HG02840 (cell line): ENCODE measurements around the gene IRAK4.
"Not testable (repeated sequence)": the region's sequence is repeated elsewhere in the genome, so short reads cannot be mapped to it uniquely, and the experiment has no call there.

Experiments used
- ATAC-seq: cut with Tn5 transposase; IDR thresholded peaks from one replicate; pipeline ENCODE4 v1.9.1; 2021; ENCODE audit warnings: mild to moderate bottlenecking, moderate library complexity, moderate number of reproducible peaks; ENCODE audit not compliant: unreplicated experiment, low FRiP score

Gene IRAK4

DNA sequence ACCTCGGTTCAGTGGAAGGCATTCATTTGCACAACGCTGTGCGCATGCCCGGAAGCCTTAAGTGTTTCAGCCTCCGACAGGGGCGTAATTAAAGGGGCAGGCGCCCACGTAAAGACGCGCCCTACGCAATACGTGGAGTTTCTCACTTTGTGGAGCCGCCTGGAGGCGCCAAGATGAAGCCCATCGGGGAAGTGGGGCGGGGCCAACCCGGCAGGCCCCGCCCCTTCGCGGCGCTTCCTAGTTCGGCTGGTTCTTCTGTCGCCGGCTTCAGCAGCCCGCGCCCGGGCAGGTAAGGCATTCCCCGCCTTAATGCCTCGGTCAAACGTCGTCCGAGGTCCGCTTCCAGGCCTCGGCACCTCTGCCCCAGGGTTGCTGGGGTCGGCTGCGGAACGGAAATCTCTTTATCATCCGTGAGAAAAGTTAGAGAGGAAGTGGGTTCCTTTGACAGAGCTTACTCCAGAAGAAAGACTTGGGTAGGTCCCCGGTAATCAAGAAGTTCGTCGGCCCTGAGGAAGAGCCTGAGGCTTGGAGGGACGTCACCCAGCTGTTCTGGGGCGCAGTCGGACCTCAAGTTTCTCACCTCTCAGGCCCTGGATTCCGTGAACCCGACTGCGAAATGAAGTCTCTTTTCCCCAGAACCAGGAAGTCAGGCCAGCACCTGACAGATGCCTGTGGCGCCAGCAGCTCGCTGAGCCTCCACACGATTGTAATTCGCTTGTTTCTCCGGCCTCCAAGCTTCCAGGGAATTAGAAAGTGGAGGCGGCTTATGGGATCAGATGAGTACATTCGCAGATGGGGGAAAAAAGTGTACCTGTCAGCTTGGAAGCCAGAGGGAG is at the start of gene IRAK4, which contains the start of gene PUS7L:
TSS of gene IRAK4 (plus strand) at position 224 of the 836 bp plus-strand sequence. CDS start 9,161 bp downstream, outside the sequence.
TSS of gene PUS7L (minus strand) at position 63 of the 836 bp plus-strand sequence. CDS start 3,545 bp downstream, outside the sequence.
- ATAC-seq, result peak; percentile 98

DNA sequence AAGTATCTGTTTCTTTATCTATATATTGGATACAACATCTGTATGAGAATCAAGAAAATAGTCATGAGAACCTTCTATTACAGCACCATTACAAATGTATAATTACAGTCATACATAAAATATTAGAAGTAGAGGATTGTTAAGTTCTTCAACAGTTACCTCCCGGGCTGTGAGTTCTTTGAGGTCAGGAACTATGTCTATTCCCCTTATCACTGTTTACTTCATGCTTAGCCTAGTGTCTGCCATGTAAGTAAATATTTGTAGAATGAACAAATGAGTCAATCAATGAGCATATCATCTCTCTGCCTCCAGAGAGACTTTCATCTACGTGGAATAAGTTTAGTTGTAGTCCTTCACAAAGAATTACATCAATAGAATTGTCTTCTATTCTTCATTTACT is 47.4 kb upstream of the IRAK4 start:
- ATAC-seq, result no peak

DNA sequence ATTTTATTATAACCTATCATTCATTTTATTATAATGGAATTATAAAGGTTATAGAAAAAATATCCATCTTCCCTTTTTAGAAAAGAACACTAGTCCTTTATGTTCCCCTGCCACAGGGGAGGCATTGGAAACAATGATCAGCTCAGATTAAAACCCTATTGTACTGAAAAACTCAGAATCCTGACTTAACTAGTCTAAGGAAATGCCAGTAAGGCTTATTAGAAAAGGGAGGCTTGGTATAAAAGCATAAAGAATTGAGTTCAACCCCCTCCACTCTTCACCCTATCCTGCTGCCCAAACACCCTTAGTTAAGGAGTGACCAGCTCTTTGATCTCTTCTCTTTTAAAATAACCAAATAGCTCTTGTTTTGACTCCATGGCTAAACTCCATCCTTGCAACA is 36.1 kb upstream of the IRAK4 start:
- no peak for ATAC-seq

DNA sequence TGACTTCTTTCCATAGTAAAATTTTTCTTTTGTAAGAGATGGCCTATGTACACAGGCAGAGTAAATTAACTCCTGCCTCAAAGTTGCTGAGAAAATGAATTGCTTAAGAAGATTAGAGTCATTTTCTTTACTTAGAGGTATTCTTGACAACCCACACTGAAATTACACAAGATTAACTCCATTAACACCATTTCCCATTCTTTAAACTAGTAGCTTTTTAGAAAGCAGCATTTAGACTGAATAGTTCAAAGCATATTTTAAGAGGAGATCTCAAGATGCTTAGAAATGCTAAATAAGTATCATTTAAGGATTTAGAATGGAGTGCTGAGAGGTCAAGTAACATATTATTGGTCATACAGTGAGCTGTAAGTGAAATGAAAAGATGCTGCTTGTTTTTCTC is 35.6 kb upstream of the IRAK4 start:
- no peak for ATAC-seq

DNA sequence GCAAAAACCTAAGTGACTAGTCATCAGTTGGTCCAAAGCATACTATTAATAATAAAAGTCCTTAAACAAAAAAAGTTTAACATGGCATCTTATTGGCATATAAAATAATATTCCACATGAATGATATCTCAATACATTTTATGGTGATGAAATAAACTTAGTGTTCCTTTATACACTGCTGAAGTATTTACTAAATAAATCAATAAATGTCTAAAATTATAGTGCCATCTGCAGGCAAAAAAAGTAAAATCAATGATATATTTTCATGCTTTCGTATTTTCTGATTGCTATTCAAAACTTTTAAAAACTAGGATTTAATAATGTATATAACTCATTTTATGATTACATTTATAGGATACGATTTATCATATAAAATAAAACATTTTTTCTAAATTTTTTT is 30.6 kb upstream of the IRAK4 start:
- no peak for ATAC-seq

DNA sequence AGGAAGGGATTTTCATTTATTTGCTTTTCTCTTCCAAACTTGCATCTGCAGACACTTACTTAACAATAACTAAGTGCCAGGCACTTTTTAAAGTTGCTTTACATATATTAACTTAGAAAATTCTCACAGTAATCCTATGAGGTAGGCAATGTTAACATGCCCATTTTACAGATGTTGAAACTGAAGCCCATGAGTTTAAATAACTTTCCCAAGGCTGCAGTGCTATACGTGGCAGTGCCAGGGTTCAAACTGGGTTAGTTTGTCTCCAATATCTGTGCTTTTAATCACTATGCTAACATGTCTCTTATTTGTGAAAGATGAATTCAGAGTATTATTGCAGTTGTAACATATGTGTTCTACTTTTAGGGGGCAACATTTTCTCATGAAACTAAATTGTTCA is 30.1 kb upstream of the IRAK4 start:
- no peak for ATAC-seq

DNA sequence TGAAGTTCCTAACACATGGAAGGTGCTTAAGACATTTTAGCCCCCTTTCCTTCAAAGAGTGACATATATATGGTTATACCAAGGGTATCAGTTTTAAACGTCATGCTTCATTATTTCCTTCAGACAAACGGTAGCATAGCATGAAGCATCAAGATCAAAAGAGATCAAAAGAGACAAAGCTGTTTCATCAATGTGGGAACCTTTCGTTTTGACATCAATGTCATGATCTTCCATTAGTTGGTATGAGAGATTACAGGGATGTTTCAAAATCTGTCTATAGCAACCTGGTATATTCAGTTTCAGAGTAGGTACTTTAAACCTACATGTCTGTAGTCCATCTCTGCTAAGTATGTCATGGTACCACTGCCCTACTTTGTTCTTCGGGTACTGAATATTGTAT is 28.5 kb upstream of the IRAK4 start:
- ATAC-seq, result no peak

DNA sequence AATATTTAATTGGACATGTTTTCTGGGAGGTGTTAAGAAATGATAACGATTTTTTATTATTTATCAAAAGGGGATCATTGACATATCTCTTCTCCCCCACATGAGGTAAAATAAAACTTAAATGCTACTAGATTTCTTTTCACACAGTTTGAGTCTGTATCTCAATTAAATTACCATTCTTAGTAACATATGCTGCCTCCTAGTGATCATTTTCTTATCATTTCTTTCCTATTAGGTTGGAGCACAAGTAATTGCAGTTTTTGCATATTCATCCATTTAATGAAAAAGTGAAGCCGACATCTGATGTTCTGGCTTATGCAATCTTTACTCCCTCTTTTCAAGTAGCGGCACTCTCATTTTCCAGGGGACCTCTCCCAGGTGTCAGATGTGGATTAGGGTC is 25.1 kb upstream of the IRAK4 start:
- ATAC-seq, result no peak

DNA sequence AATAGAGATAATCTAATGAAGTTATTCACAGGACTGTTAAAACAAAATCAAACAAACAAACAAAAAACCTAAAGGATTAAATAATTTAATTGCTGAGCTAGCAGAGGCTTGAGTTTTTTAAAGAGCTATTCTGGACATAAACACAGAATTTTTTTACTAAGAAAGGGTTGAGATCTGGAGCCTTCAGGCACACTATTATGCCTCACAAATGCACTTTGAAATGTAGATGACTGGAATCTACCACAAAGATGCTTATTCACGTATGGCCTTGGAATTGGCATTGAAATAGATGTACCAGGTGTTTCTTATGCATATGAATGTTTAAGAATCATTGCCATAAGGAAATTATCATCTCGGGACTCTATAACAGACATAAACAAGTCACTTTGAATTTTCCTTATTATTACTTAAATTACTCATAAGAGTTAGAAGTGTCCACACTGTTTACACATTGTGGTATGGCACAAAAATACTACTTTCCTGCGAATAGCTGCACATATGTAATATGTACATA is 21.8 kb upstream of the IRAK4 start:
- no peak for ATAC-seq

DNA sequence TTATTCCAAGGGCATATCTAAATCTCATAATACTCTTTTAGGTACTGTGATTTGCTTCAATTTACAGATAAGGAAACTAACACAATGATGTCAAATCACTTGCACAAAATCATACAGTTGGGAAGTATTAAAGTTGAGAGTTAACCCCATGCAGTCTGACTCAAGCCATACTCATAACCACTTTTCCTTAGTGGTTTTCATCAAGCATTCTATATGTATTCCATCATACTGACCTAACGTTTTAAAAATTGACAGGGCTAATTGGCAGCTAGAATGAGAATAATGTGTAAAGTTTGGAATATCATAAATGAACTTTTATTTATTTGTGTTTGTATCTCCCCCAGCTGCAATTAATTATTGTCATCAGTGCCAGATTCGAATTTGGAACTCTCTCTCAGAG is 21.1 kb upstream of the IRAK4 start:
- no peak for ATAC-seq

DNA sequence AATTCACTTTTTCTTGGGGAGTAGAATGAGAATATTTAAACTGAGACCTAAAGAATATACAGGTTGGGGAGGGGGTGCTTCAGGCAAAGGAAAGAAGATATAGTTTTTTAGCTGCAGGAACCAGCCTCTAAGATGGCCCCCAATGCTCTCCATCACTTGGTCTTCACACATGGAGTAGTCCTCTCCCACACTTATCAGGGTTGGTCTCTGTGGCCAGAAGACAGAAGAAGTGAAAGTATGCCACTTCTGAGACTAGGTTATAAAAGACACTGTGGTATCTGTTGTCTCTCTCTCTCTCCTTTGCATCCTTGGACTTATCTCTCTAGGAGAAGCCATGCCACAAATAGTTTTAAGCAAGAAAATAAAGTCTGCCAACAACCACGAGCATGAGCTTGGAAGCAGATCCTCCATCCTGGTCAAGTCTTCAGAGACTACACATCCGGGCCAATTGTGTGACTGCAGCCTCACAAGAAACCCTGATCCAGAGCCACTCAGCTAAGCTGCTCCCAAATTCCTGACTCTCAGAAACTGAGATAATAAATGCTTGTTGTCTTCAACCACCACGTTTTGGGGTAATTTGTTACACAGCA is 18.1 kb upstream of the IRAK4 start:
- no peak for ATAC-seq

DNA sequence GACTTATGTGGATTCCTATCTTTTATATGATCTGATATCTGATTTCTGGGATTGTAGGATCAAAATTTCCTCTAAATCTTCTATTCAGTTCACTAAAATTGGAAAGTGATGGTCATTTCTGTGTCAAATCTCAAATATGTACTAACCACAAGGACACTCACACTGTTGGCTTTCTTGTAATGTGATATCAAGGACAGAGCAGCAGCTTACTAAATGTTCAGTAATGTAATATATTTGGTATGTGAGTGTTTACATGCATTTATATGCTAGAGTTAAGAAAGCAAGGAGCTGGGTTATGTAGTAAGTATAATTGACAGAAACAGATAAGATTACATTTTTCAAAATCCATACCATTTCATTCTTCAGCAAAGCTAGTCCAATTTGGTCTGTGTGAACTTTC is 16.6 kb upstream of the IRAK4 start:
- ATAC-seq, result no peak

DNA sequence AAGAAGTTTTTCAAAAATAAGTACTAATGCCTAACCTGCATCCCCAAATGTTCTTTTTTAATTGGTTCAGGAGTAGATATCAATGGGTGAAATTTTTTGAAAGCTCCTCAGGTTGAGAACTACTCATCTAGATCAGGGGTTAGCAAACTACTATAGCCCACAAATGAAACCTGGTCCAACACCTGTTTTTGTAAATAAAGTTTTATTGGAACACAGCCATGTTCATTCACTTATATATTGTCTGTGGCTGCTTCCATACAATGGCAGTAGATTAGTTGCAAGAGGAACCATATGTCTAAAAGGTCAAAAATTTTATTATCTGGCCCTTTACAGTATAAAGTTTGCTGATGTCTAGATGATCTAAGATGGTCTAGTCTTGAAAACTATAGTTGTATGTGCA is 13.9 kb upstream of the IRAK4 start:
- no peak for ATAC-seq

DNA sequence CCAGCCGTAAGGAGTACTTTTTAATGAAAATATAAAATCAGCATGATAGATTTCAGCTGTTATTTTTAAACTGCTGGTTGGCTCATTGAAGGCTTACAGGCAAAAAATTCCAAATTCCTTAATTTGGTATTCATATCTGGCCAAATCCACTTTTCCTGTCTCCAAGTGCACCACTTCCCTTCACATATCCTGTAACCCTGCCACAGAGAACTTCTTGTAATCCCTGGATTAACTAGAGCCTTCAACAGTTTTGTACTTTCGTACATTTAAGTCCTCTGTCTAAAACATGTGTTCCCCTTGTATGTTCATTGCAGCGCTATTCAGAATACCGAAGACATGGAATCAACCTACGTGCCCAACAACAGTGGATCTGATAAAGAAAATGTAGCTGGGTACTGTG is 9.7 kb upstream of the IRAK4 start:
- ATAC-seq, result no peak

DNA sequence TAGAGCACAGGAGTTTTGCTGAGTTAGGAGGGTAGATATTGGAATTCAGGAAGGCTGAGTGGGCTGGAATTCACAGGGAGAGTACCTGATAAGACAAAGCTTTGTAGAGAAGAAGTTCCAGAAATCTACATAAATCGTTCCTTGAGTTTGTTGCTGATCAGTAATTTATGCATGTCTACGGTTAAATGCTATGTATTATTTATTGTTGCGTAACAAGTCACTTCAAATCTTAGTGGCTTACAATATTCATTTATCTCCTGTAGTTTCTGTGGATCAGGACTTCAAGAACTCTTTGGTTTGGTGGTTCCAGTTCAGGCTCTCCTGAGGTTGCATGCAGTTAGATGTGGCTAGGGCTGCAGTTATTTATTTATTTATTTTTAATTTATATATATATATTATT is 7.9 kb upstream of the IRAK4 start:
- ATAC-seq, result no peak

DNA sequence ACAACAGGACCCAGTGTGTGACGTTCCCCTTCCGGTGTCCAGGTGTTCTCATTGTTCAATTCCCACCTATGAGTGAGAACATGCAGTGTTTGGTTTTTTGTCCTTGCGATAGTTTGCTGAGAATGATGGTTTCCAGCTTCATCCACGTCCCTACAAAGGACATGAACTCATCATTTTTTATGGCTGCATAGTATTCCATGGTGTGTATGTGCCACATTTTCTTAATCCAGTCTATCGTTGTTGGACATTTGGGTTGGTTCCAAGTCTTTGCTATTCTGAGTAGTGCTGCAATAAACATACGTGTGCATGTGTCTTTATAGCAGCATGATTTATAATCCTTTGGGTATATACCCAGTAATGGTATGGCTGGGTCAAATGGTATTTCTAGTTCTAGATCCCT is 7.4 kb upstream of the IRAK4 start:
- not testable (repeated sequence) for ATAC-seq

DNA sequence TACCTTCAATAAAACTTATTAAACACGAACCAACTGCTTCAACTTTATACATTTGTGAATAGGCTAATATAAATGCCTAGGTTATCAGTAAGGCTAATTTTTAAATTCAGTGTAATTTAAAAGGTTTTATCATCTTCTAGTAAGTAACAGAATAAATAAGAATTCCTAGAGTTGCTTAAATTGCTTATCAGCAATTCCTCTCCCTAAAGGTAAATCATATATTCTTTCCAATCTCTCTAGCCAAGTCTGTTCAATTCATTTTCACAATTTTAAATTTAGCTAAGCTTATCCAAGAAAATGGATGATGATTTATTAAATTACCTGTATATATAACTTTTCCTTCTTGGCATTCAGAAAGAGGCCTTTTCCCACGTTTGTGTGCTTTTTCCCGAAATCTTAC is 4.7 kb upstream of the IRAK4 start:
- no peak for ATAC-seq

DNA sequence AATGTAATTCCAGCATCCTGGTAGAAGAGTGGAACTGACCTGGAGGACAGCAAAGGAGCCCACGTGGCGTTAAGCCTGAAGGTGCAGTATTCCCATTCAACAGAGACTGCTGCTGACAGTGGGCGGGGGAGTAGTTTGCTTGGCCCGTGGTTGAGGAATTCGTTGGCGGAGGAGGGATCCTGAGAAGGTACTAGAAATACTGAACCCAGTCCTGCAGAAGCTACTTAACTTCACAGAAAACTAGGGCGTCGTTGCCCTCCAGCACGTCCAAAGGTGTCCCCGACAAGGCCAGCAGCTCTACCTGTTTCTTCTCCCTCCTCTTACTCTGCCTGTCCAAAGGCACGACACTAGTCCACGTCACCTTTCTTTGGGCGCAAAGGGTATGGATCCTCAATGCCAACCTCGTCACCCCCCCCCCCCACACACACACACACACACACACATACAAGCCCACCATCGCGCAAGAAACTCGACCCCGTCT is 464 bp upstream of the IRAK4 start:
- peak; percentile 0 for ATAC-seq

DNA sequence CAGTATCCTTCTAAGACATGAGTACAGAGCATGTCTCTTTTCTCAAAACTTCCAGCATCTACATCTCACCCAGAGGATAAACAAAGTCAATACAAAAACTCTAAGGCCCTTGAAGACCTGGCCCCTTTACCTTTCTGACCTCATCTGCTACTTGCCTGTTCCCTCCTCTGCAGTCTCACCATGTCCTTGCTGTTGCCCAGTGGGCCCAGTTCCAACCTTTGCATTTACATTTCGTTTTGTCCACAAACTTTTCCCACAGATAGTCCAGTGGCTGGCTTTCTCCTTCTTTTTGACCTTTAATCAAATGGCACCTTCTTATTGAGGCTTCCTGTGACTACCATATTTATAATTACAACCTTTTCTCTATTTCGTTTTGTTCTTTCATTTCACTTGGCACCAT is 1.6 kb downstream of the IRAK4 start:
- ATAC-seq, result no peak

DNA sequence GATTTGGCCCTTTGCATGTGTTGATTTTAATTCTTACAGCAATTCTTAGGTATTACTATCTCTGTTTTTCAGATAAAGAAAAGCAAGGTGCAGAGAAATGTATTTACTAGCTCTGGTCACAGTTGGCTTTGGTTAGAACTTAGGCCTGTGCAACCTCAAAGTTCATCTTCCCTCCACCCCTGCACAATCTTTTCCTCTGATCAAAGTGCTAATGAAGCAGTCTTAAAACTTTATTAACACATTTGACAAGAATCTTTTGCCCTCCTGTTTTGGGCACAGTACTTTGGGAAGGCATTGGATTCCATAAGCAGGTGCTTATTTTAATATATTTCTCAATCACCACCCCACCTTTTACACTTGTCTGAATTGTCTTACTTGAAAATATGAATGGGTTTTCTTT is 2.7 kb downstream of the IRAK4 start:
- no peak for ATAC-seq

DNA sequence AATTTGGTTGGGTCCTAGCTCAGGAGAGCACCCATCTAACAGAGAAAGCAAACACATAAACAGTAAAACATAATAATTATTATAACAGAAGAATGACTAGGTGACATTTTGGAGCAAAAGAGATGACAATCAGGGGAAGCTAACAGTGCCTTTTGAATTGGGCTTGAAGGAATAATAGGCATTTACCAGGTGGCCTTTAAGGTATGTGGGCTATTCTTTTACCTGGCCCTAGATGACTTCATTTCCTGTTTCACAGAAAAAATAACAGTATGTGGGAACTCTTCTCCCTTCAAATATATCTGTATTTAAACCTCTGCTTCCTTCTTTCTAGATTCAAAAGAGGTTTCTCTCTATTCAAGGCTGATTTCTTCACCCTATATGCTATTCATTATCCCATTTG is 3.8 kb downstream of the IRAK4 start:
- ATAC-seq, result no peak

DNA sequence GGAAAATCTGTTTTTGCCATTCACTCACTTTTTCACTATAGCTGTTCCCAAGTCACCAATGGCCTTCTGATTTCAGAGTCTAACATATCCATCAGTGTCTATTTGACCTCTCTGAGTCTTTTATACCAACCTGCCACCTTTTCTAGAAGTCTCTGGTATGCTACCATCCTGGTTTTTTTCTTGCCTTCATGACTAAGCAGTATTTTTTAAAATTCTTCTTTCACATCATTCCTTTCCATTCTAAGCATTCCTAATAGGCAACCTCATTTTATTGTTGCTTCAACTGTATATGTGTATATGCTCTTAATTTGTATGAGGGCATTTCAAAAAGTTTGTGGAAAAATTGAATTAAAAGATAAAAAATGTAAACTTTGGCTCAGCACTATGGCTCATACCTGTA is 5.0 kb downstream of the IRAK4 start:
- no peak for ATAC-seq
